IMR-90 (cell line): ENCODE measurements around the gene GREB1L.

Source experiments
- MXI1 ChIP-seq: IDR thresholded peaks from 2 replicates; pipeline ENCODE4 v1.6.1; 2012; ENCODE audit warnings: low read depth, mild to moderate bottlenecking, low read length, moderate library complexity, borderline replicate concordance
- POLR2A ChIP-seq: IDR thresholded peaks from 2 replicates; pipeline ENCODE4 v1.6.1; 2012; ENCODE audit warnings: mild to moderate bottlenecking, low read depth, low read length
- RAD21 ChIP-seq: IDR thresholded peaks from 2 replicates; pipeline ENCODE4 v1.6.1; 2012; ENCODE audit warnings: low read length, improper control_type of control experiment
- RFX5 ChIP-seq: IDR thresholded peaks from 2 replicates; pipeline ENCODE4 v1.8.0; 2012; ENCODE audit warnings: low read depth, mild to moderate bottlenecking, low read length, moderate library complexity
- TF ChIP-seq, protein P1 (sequence below): conservative IDR thresholded peaks from 2 replicates; pipeline ENCODE4 v1.5.1; 2012; ENCODE audit warnings: mild to moderate bottlenecking, low read depth, low read length, improper control_type of control experiment
- TF ChIP-seq, protein P2 (sequence below): fragments of 150-350 bp; IDR thresholded peaks from 2 replicates; pipeline ENCODE4 v1.6.1; 2016; ENCODE audit warnings: low read depth, mild to moderate bottlenecking, low read length, moderate library complexity, borderline replicate concordance

DNA sequence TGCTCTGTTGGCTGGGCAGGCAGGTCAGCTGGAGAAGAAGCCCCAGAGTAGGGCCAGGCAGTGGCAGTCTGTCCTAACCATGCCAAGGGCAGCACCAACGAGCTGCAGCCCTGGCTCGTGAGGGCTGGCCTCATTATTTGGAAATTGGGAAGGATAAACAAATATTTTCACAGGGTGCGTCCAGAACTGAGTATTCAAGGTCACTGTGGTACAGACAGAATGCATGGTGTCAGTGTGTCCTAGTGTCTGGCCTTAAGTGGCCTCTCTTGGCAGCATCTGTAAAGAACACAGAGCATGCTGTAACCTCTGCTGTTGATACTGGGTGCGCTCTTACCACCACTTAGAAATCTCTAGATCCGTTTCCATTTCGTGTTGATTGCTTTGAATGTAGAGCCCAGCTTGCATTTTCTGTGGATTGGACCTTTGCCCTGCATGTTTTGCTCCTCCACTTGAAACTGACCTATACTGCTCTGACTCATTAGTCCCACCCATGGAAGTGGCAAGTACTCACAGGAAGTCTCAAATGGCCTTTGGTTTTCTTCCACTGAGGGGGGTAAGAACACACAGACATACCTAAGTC lies 88.2 kb downstream of the GREB1L start:
- TF ChIP-seq, protein P1, sequence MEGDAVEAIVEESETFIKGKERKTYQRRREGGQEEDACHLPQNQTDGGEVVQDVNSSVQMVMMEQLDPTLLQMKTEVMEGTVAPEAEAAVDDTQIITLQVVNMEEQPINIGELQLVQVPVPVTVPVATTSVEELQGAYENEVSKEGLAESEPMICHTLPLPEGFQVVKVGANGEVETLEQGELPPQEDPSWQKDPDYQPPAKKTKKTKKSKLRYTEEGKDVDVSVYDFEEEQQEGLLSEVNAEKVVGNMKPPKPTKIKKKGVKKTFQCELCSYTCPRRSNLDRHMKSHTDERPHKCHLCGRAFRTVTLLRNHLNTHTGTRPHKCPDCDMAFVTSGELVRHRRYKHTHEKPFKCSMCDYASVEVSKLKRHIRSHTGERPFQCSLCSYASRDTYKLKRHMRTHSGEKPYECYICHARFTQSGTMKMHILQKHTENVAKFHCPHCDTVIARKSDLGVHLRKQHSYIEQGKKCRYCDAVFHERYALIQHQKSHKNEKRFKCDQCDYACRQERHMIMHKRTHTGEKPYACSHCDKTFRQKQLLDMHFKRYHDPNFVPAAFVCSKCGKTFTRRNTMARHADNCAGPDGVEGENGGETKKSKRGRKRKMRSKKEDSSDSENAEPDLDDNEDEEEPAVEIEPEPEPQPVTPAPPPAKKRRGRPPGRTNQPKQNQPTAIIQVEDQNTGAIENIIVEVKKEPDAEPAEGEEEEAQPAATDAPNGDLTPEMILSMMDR: no peak
- TF ChIP-seq RAD21 (no peak), POLR2A (no peak), RFX5 (no peak), MXI1 (no peak)
- TF ChIP-seq, protein P2, sequence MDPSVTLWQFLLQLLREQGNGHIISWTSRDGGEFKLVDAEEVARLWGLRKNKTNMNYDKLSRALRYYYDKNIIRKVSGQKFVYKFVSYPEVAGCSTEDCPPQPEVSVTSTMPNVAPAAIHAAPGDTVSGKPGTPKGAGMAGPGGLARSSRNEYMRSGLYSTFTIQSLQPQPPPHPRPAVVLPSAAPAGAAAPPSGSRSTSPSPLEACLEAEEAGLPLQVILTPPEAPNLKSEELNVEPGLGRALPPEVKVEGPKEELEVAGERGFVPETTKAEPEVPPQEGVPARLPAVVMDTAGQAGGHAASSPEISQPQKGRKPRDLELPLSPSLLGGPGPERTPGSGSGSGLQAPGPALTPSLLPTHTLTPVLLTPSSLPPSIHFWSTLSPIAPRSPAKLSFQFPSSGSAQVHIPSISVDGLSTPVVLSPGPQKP: no peak
